Kasumi-1 (cell line): ENCODE measurements around the gene LRFN2.

Experiments used
- DNase-seq, 2 experiments: peaks; one replicate each; lab custom pipeline; 2025; lab: John Stamatoyannopoulos, UW

Gene LRFN2

GRCh38 chr6:40400738-40401137 is 186.4 kb downstream of the LRFN2 start:
- DNase-seq: no peak

GRCh38 chr6:40399888-40400457 is 187.2 kb downstream of the LRFN2 start:
- no peak for DNase-seq

- DNase-seq: no peak
These were observed 188.2 kb downstream of the LRFN2 start for GRCh38 chr6:40398810-40399477.

GRCh38 chr6:40398034-40398691 is 189.0 kb downstream of the LRFN2 start:
- DNase-seq: no peak

GRCh38 chr6:40397287-40398033 is 189.7 kb downstream of the LRFN2 start:
- DNase-seq: no peak

GRCh38 chr6:40395698-40396076 is 191.5 kb downstream of the LRFN2 start:
- no peak for DNase-seq

- DNase-seq: no peak
These were observed 192.0 kb downstream of the LRFN2 start for GRCh38 chr6:40395066-40395697.

- no peak for DNase-seq
These were observed 192.8 kb downstream of the LRFN2 start for GRCh38 chr6:40394381-40394780.

GRCh38 chr6:40393641-40394040 is 193.5 kb downstream of the LRFN2 start:
- DNase-seq: no peak

- no peak for DNase-seq
These were observed 194.6 kb downstream of the LRFN2 start for GRCh38 chr6:40392589-40392988.

GRCh38 chr6:40391851-40392517 is 195.2 kb downstream of the LRFN2 start:
- DNase-seq: no peak

GRCh38 chr6:40391086-40391485 is 196.1 kb downstream of the LRFN2 start:
- DNase-seq: no peak

GRCh38 chr6:40390144-40390800 is 196.9 kb downstream of the LRFN2 start:
- DNase-seq: no peak

GRCh38 chr6:40389254-40389653 is 197.9 kb downstream of the LRFN2 start:
- DNase-seq: no peak

- no peak for DNase-seq
These were observed 199.3 kb downstream of the LRFN2 start for GRCh38 chr6:40387871-40388264.

- DNase-seq: no peak
These were observed 199.9 kb downstream of the LRFN2 start for GRCh38 chr6:40387127-40387870.

- DNase-seq: no peak
These were observed 201.0 kb downstream of the LRFN2 start for GRCh38 chr6:40386200-40386599.

GRCh38 chr6:40383348-40384115 is 203.6 kb downstream of the LRFN2 start:
- DNase-seq: no peak

- DNase-seq: no peak
These were observed 206.9 kb downstream of the LRFN2 start for GRCh38 chr6:40380271-40380670.

GRCh38 chr6:40379811-40380210 is 207.4 kb downstream of the LRFN2 start:
- no peak for DNase-seq
